ENCODE measurements around the gene SPOCK2. TPM values are rescaled to one million over a fixed set of nuclear protein-coding genes. Genes with fewer than 3 reads are reported as not detected.

Gene SPOCK2
- total RNA-seq, 1 donor from 2014 or later = 3.2 TPM

GRCh38 chr10:72077275-72077990, 10.9 kb downstream of the SPOCK2 start:
- H3K9me3 Mint-ChIP-seq = no peaks in the 10 kb centered on the region
- H3K27me3 Mint-ChIP-seq (ENCODE audit: insufficient read depth, low read depth) = peaks cover 10% of the 10 kb centered on the region
- Histone ChIP-seq H3F3A (ENCODE audit: low read depth) (peaks cover 3% of the 10 kb centered on the region), H3K79me2 (ENCODE audit: low read depth) (no peaks in the 10 kb centered on the region), H3K27ac (no peak overlapping the region), H3K9me3 (ENCODE audit: low read depth) (no peaks in the 10 kb centered on the region), H3K36me3 (no peaks in the 10 kb centered on the region), H3K4me1 (peaks cover 18% of the 10 kb centered on the region), H2AFZ (replicated peaks) (no peak overlapping the region), H4K20me1 (ENCODE audit: low read depth) (no peaks in the 10 kb centered on the region), H3K9ac (no peak overlapping the region), H3K27me3 (no peaks in the 10 kb centered on the region), H3K4me2 (no peak overlapping the region), H3K4me3 (no peak overlapping the region)
- TF ChIP-seq EZH2phosphoT487 (IDR thresholded peaks at IDR 0.05) (no peak), CTCF (IDR thresholded peaks at IDR 0.05) (no peak), EZH2 (IDR thresholded peaks at IDR 0.05) (no peak)
- DNase-seq (ENCODE audit: low spot score) = no peak
- H3K4me3 Mint-ChIP-seq = no peak overlapping the region
- H3K27ac Mint-ChIP-seq = peak overlapping the region; percentile 80
- H3K36me3 Mint-ChIP-seq = no peaks in the 10 kb centered on the region
- H3K4me1 Mint-ChIP-seq = peaks cover 40% of the 10 kb centered on the region

- no peak overlapping the region for H2AFZ ChIP-seq (replicated peaks)
- H3K36me3 ChIP-seq = no peaks in the 10 kb centered on the region
- H3K4me3 Mint-ChIP-seq = no peak overlapping the region
- H3F3A ChIP-seq (ENCODE audit: low read depth) = peaks cover 3% of the 10 kb centered on the region
- no peaks in the 10 kb centered on the region for H3K79me2 ChIP-seq (ENCODE audit: low read depth)
- H3K4me2 ChIP-seq = no peak overlapping the region
- peaks cover 14% of the 10 kb centered on the region for H3K27me3 Mint-ChIP-seq (ENCODE audit: insufficient read depth, low read depth)
- H4K20me1 ChIP-seq (ENCODE audit: low read depth) = no peaks in the 10 kb centered on the region
- no peak overlapping the region for H3K4me3 ChIP-seq
- H3K27me3 ChIP-seq = no peaks in the 10 kb centered on the region
- peaks cover under 1% of the 10 kb centered on the region for H3K36me3 Mint-ChIP-seq
- DNase-seq (ENCODE audit: low spot score) = no peak
- peaks cover 41% of the 10 kb centered on the region for H3K4me1 Mint-ChIP-seq
- H3K9me3 Mint-ChIP-seq = peaks cover under 1% of the 10 kb centered on the region
- H3K27ac Mint-ChIP-seq = peak overlapping the region; percentile 30
- no peak overlapping the region for H3K27ac ChIP-seq
- peaks cover 18% of the 10 kb centered on the region for H3K4me1 ChIP-seq
- H3K9me3 ChIP-seq (ENCODE audit: low read depth) = no peaks in the 10 kb centered on the region
- no peak overlapping the region for H3K9ac ChIP-seq
- TF ChIP-seq CTCF (IDR thresholded peaks at IDR 0.05) (no peak), EZH2phosphoT487 (IDR thresholded peaks at IDR 0.05) (no peak), EZH2 (IDR thresholded peaks at IDR 0.05) (no peak)
These were observed 11.6 kb downstream of the SPOCK2 start for GRCh38 chr10:72076756-72077155.

- H3K4me3 ChIP-seq = no peak overlapping the region
- no peak overlapping the region for H3K27ac ChIP-seq
- Mint-ChIP-seq H3K27ac (no peak overlapping the region), H3K27me3 (ENCODE audit: insufficient read depth, low read depth) (peaks cover 14% of the 10 kb centered on the region), H3K4me3 (peak overlapping the region; percentile 9), H3K4me1 (peaks cover 46% of the 10 kb centered on the region), H3K9me3 (peaks cover 5% of the 10 kb centered on the region), H3K36me3 (peaks cover 4% of the 10 kb centered on the region)
- no peak for DNase-seq (ENCODE audit: low spot score)
- peaks cover 18% of the 10 kb centered on the region for H3K4me1 ChIP-seq
- no peak overlapping the region for H2AFZ ChIP-seq (replicated peaks)
- H3K27me3 ChIP-seq = no peaks in the 10 kb centered on the region
- H3K36me3 ChIP-seq = no peaks in the 10 kb centered on the region
- no peaks in the 10 kb centered on the region for H4K20me1 ChIP-seq (ENCODE audit: low read depth)
- no peak overlapping the region for H3K9ac ChIP-seq
- no peak overlapping the region for H3K4me2 ChIP-seq
- H3K9me3 ChIP-seq (ENCODE audit: low read depth) = no peaks in the 10 kb centered on the region
- TF ChIP-seq EZH2phosphoT487 (IDR thresholded peaks at IDR 0.05) = no peak
- TF ChIP-seq EZH2 (IDR thresholded peaks at IDR 0.05) = no peak
- no peak for TF ChIP-seq CTCF (IDR thresholded peaks at IDR 0.05)
- H3K79me2 ChIP-seq (ENCODE audit: low read depth) = no peaks in the 10 kb centered on the region
- H3F3A ChIP-seq (ENCODE audit: low read depth) = peaks cover 3% of the 10 kb centered on the region
These were observed 12.8 kb downstream of the SPOCK2 start for GRCh38 chr10:72075376-72076115.

All from neural progenitor cell (in vitro differentiated cells).